HG03025 (cell line): Measurements from ENCODE around the gene UCN2.
"Not testable (repeated sequence)": the region's sequence is repeated elsewhere in the genome, so short reads cannot be mapped to it uniquely, and the experiment has no call there.

Experiments
- ATAC-seq: cut with Tn5 transposase; IDR thresholded peaks from one replicate; pipeline ENCODE4 v1.9.1; 2021; ENCODE audit warnings: mild to moderate bottlenecking, moderate library complexity; ENCODE audit not compliant: unreplicated experiment, low FRiP score

The UCN2 gene

DNA sequence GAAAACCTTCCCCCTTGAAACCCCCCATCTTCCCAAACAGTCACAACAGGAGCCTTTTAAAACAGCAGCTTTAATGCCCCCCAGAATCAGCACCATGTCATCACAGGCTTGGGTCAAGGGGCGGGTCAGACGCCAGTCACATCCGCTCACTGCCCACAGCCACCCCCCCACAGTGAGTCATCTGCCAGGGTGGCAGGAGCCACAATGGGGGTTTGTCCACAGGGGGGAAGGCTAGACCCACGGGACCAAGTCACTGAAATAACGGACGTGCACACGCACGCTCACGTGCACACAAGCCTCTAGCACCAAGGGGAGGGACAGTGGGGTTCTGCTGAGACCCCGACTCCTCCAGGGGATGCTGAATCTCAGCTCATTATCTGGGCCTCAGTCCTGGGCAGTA lies 441 bp upstream of the UCN2 start:
- ATAC-seq = no peak

DNA sequence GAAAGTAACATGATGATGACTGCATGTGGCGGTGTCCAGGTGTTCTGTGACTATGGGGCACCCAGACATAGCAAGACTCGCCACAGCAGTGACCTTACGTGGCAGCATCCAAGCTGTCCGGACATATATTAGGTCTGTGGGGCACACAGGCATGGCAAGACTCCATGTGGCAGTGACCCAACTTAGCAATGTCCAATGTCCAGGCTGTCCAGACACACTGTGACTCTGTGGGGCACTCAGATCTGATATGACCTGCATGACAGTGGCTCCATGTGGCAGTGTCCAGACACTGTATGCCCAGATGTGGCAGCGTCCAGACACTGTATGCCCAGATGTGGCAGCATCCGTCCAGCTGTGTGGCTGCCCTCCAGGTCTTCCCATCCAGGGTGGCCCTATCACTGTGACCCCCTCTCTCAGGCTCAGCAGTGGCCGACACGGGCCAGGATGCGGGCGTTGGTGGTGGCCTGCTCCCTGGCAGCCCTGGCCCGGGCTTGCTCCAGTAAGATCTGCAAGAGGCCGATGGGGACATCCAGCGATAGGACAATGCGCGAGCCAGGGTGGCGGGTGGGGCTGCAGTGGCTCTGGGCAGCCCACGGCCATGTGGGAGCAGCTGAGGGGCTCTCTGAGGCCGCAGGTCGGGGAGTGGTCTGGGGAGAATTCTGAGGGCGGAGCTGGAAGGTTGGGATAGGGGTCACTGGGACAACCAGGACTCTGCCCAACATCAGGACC lies 1.1 kb downstream of the UCN2 start:
- no peak for ATAC-seq

GRCh38 chr3:48561045-48561736 lies 2.4 kb downstream of the UCN2 start:
- ATAC-seq = no peak

- no peak for ATAC-seq
These were observed 2.9 kb downstream of the UCN2 start for GRCh38 chr3:48560648-48561018.

DNA sequence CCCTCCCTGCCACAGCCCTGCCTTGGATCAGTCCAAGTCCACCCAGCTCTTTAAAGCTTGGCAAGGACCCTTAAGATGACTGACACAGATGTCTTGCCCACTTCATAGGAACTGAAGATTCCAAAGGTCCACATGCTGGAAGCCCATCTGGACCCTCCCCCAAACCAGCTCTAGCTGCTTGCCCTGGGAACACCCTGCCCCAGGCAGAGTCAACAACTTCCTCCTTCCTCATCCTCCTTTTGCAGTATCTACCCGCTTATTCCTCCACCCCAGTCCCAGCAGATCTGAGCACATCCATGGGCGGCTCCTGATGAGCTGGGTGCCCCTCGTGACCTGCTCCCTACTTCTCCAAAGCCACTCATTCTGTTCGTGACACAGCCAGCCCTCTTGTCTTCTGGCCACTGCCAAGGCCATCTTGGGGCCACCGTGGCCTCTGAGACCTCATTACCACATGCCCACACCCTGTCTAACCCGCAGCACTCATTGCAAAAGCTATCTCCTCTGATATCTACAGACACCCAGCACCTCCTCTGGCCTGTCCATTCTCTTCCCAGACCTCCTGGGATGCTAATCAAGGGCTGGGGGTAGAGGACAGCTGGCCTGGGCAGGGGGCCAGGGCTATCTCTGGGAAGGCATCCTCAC lies 5.0 kb downstream of the UCN2 start:
- ATAC-seq = no peak

DNA sequence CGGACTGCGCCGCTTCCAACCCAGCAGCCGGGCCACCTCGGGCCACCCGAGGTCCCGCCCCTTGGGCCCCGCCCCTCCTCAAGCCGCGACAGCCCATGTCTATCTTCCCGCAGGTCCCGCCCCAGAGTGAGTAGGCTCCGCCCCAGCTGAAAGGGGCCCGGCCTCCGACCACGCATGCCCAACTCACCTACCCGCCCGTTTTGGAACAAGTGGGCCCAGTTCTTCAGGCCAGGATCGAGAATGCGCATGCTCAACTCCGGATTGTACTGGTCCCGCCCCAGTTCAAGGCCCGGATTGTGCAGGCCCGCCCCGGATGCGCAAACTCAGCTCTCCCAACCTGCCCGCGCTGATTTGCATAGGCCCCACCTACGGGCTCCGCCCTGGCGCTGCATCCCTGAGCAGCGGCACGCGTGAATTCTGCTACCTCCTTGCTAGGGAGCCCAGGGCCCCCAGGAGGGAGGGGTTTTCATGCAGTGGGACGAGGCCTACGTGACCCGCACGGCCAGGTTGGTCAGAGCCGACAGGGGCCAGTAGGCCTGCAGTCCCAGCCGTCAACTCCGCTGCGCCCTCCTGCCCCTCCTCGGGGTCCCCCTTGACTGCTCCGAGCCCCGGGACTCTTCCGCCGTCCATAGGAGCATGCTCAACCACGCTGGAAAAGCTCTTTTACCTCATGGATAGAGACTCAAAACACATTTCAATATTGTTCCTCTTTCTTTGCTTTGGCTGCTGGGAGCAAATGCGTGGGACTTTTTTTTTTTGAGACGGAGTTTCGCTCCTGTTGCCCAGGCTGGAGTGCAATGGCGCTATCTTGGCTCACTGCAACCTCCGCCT lies 6.6 kb downstream of the UCN2 start, which contains the start of gene PFKFB4:
PFKFB4 (minus strand) TSS at position 8 of the 831 bp plus-strand sequence. CDS start 26 bp downstream, outside the sequence.
- peak; percentile 82 for ATAC-seq

- no peak for ATAC-seq
These were observed 7.4 kb downstream of the UCN2 start for GRCh38 chr3:48555949-48556795.

DNA sequence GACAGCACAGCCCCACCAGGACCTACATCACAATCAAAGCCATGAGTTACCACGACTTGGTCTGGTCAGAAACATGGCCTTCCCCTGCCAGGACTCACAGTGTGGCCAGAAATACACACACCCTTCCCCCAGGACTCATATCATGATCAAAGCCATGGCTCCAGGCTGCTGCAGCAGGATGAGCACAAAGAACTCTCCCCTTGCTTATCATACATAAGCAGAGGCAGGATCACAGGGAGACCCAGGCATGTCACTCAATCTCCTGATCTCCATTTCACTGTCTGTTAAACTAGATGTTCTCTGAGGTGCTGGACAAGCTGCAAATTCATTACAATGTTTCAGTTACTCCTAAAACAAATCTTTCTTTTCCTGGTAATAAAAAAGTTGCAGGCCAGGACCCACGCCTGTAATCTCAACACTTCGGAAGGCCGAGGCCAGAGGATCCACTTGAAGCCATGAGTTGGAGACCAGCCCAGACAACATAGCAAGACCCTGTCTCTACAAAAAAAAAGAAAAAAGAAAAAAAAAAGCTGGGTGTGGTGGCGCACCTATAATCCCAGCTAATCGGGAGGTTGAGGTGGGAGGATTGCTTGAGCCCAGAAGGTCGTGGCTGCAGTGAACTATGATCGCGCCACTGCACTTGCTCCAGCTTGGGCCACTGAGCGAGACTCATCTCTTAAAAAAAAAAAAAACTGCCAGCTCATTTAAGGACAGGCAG lies 8.2 kb downstream of the UCN2 start:
- no peak for ATAC-seq

DNA sequence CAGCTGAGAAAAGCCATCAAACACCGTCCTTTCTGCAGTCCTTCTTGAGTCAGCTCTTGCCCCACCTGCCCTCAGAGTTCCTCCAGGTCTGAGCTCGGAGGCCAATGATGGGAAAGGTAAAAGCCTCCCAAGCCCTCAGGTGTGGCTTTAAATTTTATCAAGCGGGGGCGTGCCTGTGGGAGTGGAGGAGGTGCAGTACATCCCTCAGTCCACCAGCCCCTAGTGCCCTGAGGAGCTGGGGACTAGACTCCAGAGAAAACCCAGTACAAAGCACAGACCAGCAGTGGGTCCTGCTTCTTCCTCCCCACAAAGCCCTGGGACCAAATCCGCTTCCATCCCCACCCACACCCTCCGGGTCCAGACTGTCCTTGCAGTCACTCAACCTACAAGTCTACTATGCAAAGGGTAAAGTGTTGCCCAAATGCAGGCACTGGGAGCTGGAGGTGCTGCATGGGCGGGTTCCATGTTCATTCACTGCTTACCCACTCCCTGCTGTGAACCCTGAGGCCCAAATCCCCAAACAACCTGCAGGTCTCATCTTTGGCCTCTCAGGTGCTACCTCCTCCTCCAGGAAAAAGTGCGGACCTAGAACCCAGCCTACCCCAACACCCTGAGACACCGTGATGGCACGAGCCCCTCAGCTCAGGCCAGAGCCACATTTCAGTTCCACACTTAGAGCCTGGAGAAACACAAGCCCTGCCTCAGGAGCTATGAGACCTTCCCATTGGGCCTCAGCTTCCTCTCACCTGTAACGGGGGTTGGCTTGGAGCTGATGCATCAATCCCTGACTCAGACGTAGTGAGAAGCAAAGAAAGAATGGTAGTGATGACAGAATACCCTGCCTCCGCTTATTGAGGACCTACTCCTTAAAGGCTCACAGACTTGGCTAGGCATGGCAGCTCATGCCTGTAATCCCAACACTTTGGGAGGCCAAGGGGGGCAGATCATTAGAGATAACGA lies 9.4 kb downstream of the UCN2 start:
- ATAC-seq = no peak

- no peak for ATAC-seq
These were observed 10.2 kb downstream of the UCN2 start for GRCh38 chr3:48553361-48553760.

DNA sequence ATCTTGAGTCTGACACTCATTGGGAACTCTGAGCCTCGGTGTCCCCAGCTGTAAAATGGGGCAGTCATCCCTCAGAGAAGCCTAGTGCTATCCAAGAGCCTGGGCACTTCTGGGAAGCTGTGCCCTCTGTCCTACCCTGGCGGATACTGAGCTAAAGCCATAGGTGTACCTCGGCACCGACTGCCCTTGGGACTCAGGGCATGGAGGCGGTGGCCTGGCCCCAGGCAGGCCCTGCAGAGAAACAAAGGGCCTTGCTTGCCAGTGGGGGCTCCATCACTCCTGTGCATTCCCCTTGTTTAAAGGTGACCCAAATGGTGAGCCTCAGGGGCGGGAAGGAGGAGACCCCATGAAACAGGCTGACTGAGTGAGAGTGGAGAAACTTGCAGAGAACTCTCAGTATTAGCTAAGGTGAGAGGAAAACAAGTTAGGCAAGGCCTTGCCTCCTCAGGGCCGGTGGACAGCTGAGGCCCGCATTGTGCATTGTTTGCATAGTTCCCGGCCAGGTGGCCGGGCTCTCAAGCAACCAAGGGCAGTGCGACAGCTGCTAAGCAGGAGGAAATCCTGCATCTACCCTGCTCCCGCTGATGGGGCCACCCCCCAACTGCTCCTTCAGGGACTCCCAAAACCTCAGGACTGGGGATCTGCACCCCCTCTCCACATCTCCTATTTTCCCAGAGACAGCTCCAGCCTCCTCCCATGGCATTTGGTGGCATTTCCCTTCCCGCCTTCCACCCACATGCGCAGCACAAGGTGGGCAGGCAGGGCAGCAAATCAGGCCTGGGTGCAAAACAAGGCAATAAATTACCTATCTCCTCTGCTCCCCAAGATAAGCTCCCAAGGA lies 11.2 kb downstream of the UCN2 start:
- no peak for ATAC-seq

DNA sequence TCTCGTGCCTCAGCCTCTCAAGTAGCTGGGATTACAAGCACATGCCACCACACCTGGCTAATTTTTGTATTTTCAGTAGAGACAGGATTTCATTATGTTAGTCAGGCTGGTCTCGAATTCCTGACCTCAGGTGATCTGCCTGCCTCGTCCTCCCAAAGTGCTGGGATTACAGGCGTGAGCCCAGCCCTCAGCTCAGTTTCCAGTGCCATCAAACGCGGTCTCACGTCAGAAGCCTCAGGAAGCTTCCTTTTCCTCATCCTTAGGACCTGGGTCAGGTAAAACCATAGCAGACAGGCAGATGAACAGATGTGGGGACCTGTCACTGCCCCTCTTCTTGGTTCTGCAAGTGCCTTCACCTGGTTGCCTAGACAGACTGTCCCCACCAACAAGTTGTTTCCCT lies 11.9 kb downstream of the UCN2 start:
- ATAC-seq = not testable (repeated sequence)

DNA sequence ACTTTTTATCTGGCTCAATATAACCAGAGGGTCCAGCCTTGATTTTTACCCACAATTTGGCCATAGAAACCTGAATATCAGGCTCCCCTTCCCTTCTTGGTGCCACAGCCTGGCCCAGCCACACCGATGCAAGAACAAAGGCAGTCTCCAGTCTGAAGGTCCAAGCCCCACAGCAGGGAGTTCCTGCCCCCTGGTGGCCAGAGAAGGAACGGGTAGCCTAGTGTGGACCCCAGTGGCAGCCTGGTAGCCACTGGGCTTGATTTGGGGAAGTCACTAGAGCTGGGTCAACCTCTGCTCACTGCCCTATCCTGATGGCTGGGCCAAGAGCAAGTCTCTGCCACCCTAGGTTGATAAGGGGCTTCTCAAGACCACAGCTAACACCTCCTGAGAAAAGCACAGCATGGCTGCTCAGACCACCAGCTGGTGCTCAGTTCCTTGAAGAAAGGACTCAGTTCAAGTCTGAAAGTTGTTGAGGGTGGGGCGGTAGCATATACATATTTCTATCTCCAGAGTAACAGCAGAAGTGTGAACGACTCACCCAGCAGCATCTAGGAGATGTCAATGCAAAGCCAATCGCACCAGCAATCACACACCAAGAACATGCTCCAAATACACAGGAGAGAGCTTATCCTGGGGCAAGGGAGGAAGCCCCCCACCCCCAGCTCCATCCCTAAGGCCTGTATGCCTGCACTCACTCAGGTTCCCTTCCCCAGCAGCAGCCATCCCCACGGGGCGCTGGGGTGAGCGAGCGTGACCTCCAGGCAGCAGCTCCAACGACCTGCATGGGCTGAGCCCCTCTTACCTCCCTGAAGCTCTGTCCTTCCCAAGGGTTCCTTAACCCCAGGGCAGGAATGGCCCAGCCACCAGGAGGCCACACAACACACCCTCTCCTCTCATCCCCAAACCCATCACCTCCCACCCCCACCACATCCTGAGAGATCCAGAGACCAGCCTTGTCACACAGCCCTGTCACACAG lies 14.6 kb downstream of the UCN2 start:
- ATAC-seq = peak; percentile 51

DNA sequence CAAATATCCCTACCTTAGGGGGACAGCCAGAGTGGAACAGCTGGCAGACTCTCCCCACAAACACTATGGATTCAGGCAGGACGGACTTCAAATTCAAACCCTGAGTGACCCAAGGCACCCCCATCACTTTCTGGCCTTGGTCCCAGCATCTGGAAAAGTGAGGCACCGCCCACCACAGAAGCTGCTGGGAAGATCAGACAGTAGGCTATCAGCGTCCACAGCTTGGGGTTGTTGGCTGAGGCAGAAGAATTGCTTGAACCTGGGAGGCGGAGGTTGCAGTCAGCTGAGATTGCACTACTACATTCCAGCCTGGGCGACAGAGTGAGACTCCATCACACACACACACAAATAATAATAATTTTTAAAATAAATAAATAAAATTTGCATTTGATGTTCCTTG lies 15.5 kb downstream of the UCN2 start:
- ATAC-seq = no peak

GRCh38 chr3:48546203-48546829 lies 17.3 kb downstream of the UCN2 start:
- ATAC-seq = no peak

DNA sequence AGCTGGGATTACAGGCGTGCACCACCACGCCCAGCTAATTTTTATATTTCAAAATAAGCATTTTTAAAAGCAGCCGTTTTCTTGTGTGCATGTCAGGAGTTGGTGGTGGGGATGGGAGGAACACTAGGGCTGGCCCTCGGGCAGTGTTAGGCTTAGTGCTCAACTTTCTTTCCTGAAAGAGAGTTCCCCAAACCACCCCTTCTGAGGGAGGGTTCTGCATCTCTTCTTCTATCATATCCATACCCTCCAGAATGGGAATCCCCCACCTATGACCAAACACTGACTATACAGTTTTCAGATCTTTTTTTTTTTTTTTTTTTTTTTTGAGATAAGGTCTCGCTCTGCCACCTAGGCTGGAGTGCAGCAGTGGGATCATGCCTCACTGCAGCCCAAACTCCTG lies 19.4 kb downstream of the UCN2 start:
- ATAC-seq = no peak
